ENCODE data around the gene FSCN2.

FSCN2 gene

DNA sequence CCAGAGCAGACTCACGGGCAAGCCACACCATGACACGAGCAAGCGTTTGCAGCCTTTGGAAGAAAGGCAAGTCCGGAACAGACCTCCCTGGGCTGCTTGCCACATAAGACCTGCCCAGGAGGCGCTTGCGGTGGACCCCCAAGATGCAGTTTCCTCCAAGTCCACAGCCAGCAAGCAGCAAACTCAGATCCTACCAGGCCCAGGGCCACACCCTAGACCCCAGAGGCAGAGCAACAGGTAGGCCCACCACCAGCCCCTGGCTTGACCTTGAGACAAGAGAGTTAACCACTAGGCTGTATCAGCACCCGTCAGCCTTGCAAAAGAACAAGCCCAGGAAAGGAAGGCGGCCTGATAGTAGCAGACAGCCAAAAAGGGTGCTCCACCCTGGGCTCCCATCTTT is 21.6 kb downstream of the FSCN2 start:
- no peak overlapping the region for H3K4me3 ChIP-seq (ENCODE audit: low read depth, low read length)
- TF ChIP-seq CTCF (IDR thresholded peaks at IDR 0.05; ENCODE audit: insufficient read depth, low read depth, low read length, missing control alignments) = no peak
- DNase-seq (ENCODE audit: low read depth) = no peak

GRCh38 chr17:81550285-81550684 is 22.1 kb downstream of the FSCN2 start:
- no peak for DNase-seq (ENCODE audit: low read depth)
- no peak for TF ChIP-seq CTCF (IDR thresholded peaks at IDR 0.05; ENCODE audit: insufficient read depth, low read depth, low read length, missing control alignments)
- H3K4me3 ChIP-seq (ENCODE audit: low read depth, low read length) = no peak overlapping the region

GRCh38 chr17:81550830-81551457 is 22.8 kb downstream of the FSCN2 start:
- TF ChIP-seq CTCF (IDR thresholded peaks at IDR 0.05; ENCODE audit: insufficient read depth, low read depth, low read length, missing control alignments) = no peak
- H3K4me3 ChIP-seq (ENCODE audit: low read depth, low read length) = peak overlapping the region; percentile 89
- DNase-seq (ENCODE audit: low read depth) = no peak

GRCh38 chr17:81551458-81552243 is 23.5 kb downstream of the FSCN2 start:
- H3K4me3 ChIP-seq (ENCODE audit: low read depth, low read length) = peak overlapping the region; percentile 89
- DNase-seq (ENCODE audit: low read depth) = peak; percentile 32
- no peak for TF ChIP-seq CTCF (IDR thresholded peaks at IDR 0.05; ENCODE audit: insufficient read depth, low read depth, low read length, missing control alignments)

DNA sequence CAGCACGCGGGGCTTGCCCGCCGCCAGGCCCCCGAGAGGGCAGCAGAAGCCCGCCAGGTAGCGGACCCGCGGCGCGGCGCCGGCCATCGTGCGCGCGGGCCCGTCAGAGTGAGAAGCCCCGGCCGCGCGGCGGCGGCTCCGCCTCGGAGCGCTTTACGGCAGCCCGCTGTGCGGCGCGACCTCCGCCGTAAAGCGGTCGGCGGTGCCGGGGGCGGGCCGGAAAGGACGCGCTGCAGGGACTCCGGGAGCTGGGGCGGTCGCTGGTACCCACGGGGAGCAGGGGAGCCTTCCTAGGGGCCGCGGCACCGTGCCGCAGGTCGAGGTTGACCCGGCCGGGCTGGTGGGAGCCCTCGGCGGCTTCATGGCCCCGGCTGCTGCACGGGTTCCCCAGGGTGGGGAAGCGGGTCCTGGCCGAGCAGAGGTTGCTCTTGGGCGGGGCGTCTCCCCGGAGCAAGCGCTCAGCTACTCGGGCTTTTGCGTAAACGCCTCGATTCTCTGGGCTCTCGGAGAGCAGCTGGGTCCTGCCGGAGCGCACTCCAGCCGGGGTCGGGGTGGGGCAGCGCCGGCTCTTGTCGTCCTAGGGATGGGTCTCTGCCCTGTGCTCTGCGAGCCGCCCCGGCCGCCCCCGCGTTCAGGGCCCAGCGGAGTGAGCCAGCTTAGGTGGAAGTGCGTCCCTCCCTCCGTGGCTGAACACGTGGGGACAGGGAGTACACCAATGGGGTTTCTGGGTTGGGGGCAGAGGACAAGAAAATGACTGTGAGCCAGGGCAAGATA is 24.3 kb downstream of the FSCN2 start, which contains the start of gene FAAP100:
Gene FAAP100 (minus strand): TSS at position 110 of the 774 bp plus-strand sequence. CDS start 23 bp downstream, at position 87.
- peak within 1 kb of the TSS; percentile 89 for H3K4me3 ChIP-seq (ENCODE audit: low read depth, low read length)
- TF ChIP-seq CTCF (IDR thresholded peaks at IDR 0.05; ENCODE audit: insufficient read depth, low read depth, low read length, missing control alignments) = no peak
- DNase-seq (ENCODE audit: low read depth) = peak; percentile 90

- peak; percentile 3 for TF ChIP-seq CTCF (IDR thresholded peaks at IDR 0.05; ENCODE audit: insufficient read depth, low read depth, low read length, missing control alignments)
- H3K4me3 ChIP-seq (ENCODE audit: low read depth, low read length) = peak overlapping the region; percentile 89
- DNase-seq (ENCODE audit: low read depth) = peak; percentile 91
Observed at GRCh38 chr17:81553018-81553615, 24.9 kb downstream of the FSCN2 start.

Measured in GM12865 (cell line).